Measurements from ENCODE around the gene ANAPC13.

- TF ChIP-seq L3MBTL2 (conservative IDR thresholded peaks at IDR 0.05) (no peak), SUZ12 (IDR thresholded peaks at IDR 0.05) (no peak), TARDBP (IDR thresholded peaks at IDR 0.05) (no peak), ELF4 (IDR thresholded peaks at IDR 0.05) (no peak), FOXM1 (IDR thresholded peaks at IDR 0.05; ENCODE audit: borderline replicate concordance) (no peak), SP1 (IDR thresholded peaks at IDR 0.05) (no peak), PKNOX1 (IDR thresholded peaks at IDR 0.05) (no peak), FOXK2 (IDR thresholded peaks at IDR 0.05) (no peak)
Observed at GRCh38 chr3:134533493-134533892, 47.7 kb upstream of the ANAPC13 start.
